Panc1 (cell line): ENCODE measurements around the gene TRPM1. TPM values are rescaled to one million over a fixed set of nuclear protein-coding genes. Genes with fewer than 3 reads are reported as not detected.

ENCODE experiments used
- ATAC-seq: fragments of 200-7000 bp; cut with Tn5 transposase; 2 replicates; pipeline ENCODE4 v1.9.1; 2020; ENCODE audit warnings: mild to moderate bottlenecking, moderate library complexity
- BruUV-seq: library from RNA; stranded (reverse); fragments of 400-500 nt; replicated peaks from 2 replicates; lab custom pipeline; 2021; lab: Mats Ljungman, UMichigan
- CTCF ChIA-PET: fragments of 300-600 bp; sonication (Branson Sonifier 250); formaldehyde crosslinking; loops from one replicate; lab custom pipeline; 2022; ENCODE audit warnings: antibody characterized with exemption; lab: Charles Lee
- POLR2A ChIA-PET: fragments of 300-600 bp; sonication (Branson Sonifier 250); formaldehyde crosslinking; loops from one replicate; lab custom pipeline; 2022; ENCODE audit warnings: antibody characterized with exemption; lab: Charles Lee
- DNase-seq: peaks from one replicate; pipeline ENCODE4 v3.0.0-alpha.2; 2010; ENCODE audit warnings: low read depth, low spot score
- H3K27ac ChIP-seq: 2 replicates; pipeline ENCODE4 v1.5.1; 2011; ENCODE audit warnings: mild to moderate bottlenecking, low read length, inconsistent platforms
- H3K27me3 ChIP-seq: fragments of 200-500 bp; sonication (Bioruptor generic); 2 replicates; pipeline ENCODE4 v1.6.0; 2014; ENCODE audit warnings: low read length, inconsistent platforms; ENCODE audit not compliant: control insufficient read depth, insufficient read depth
- H3K36me3 ChIP-seq: fragments of 200-500 bp; sonication (Bioruptor generic); 2 replicates; pipeline ENCODE4 v1.5.1; 2014; ENCODE audit warnings: inconsistent platforms, mild to moderate bottlenecking, low read length, moderate library complexity; ENCODE audit not compliant: control insufficient read depth, insufficient read depth
- H3K4me1 ChIP-seq: 2 replicates; pipeline ENCODE4 v1.5.1; 2011; ENCODE audit warnings: inconsistent platforms, mild to moderate bottlenecking, low read length, moderate library complexity; ENCODE audit not compliant: control insufficient read depth, insufficient read depth
- H3K4me3 ChIP-seq, 2 experiments: 2 replicates each; pipeline ENCODE4 v1.5.1; 2011 to 2012; ENCODE audit warnings: low read depth in 2 of 2, low read length in 2 of 2, mild to moderate bottlenecking in 2 of 2, inconsistent platforms in 1 of 2, moderate library complexity in 1 of 2
- H3K9me3 ChIP-seq: fragments of 200-500 bp; sonication (Bioruptor generic); 2 replicates; pipeline ENCODE4 v1.5.1; 2014; ENCODE audit warnings: low read depth, mild to moderate bottlenecking, inconsistent platforms, low read length, moderate library complexity; ENCODE audit not compliant: control insufficient read depth, insufficient read depth
- CTCF ChIP-seq: fragments of 450-650 bp; IDR thresholded peaks from 2 replicates; pipeline ENCODE4 v1.5.1; 2017; ENCODE audit warnings: mild to moderate bottlenecking
- POLR2AphosphoS5 ChIP-seq: IDR thresholded peaks from 2 replicates; pipeline ENCODE4 v1.6.1; 2012; ENCODE audit warnings: mild to moderate bottlenecking, low read depth, low read length, moderate library complexity
- REST ChIP-seq, 2 experiments: IDR thresholded peaks; 2 replicates each; pipeline ENCODE4 v1.6.1; 2011 to 2012; ENCODE audit warnings: low read depth in 2 of 2, control low read depth in 1 of 2, low read length in 1 of 2, mild to moderate bottlenecking in 1 of 2, moderate library complexity in 1 of 2; ENCODE audit not compliant: insufficient read depth in 1 of 2
- SIN3A ChIP-seq: IDR thresholded peaks from 2 replicates; pipeline ENCODE4 v1.6.1; 2012; ENCODE audit warnings: low read depth, mild to moderate bottlenecking, low read length, moderate library complexity, borderline replicate concordance; ENCODE audit not compliant: insufficient read depth
- TCF7L2 ChIP-seq: IDR thresholded peaks from 2 replicates; pipeline ENCODE4 v1.6.1; 2011; ENCODE audit warnings: mild to moderate bottlenecking, low read depth, low read length, inconsistent platforms
- in situ Hi-C: cut with HindIII; loops from 2 replicates; pipeline ENCODE4 v1.10.0; 2016; ENCODE audit warnings: low sequenced_read_pairs, low pct_unique_long_range_greater_than_20kb
- intact Hi-C: fragments of 100-400 bp; cut with micrococcal nuclease; formaldehyde crosslinking; loops from one replicate; pipeline ENCODE4 v1.10.0; 2022; ENCODE audit not compliant: unreplicated experiment
- total RNA-seq: library from RNA; stranded (reverse); gene quantifications from one replicate; pipeline ENCODE4 v1.2.1, GENCODE V29; 2021; ENCODE audit not compliant: unreplicated experiment

The TRPM1 gene
- total RNA-seq, 1 experiment from 2014 or later = not detected

GRCh38 chr15:31013863-31014607 is 87.5 kb downstream of the TRPM1 start:
- TF ChIP-seq SIN3A (no peak), TCF7L2 (no peak), REST (IDR thresholded peaks at IDR 0.05; ENCODE audit: insufficient read depth in 1 of 2, low read depth in 2 of 2, low read length in 1 of 2) (no peak)
- Histone ChIP-seq H3K27me3 (no peaks in the 10 kb centered on the region), H3K27ac (no peak overlapping the region), H3K4me3 (no peak overlapping the region), H3K9me3 (peaks cover 8% of the 10 kb centered on the region; the same call in 1 of the 2 replicates), H3K4me1 (no peaks in the 10 kb centered on the region), H3K36me3 (no peaks in the 10 kb centered on the region)
- CTCF ChIA-PET = no interaction called here
- DNase-seq = no peak
- intact Hi-C loops = no loop called here
- in situ Hi-C loops = no loop called here
- no TSS peak for BruUV-seq
- no peak for ATAC-seq
- POLR2A ChIA-PET = interaction anchor here (0.7 kb wide), 1 partner anchor 16 kb away, joined by 3 read pairs; no protein-coding TSS in a partner anchor

GRCh38 chr15:31012455-31012854 is 89.1 kb downstream of the TRPM1 start:
- ChIA-PET POLR2A (no interaction called here), CTCF (no interaction called here)
- H3K36me3 ChIP-seq = no peaks in the 10 kb centered on the region
- H3K27ac ChIP-seq = no peak overlapping the region
- intact Hi-C loops (no loop called here), in situ Hi-C loops (no loop called here)
- H3K9me3 ChIP-seq = peaks cover 8% of the 10 kb centered on the region; the same call in 1 of the 2 replicates
- no peak for TF ChIP-seq CTCF
- TF ChIP-seq TCF7L2 = no peak
- TF ChIP-seq SIN3A = no peak
- TF ChIP-seq REST (IDR thresholded peaks at IDR 0.05; ENCODE audit: insufficient read depth in 1 of 2, low read depth in 2 of 2, low read length in 1 of 2) = no peak
- TF ChIP-seq POLR2AphosphoS5 = no peak
- no peak overlapping the region for H3K4me3 ChIP-seq
- ATAC-seq (no peak), DNase-seq (no peak)
- no TSS peak for BruUV-seq
- no peaks in the 10 kb centered on the region for H3K27me3 ChIP-seq
- no peaks in the 10 kb centered on the region for H3K4me1 ChIP-seq
